Measurements from ENCODE around the gene ZNF177.

DNA sequence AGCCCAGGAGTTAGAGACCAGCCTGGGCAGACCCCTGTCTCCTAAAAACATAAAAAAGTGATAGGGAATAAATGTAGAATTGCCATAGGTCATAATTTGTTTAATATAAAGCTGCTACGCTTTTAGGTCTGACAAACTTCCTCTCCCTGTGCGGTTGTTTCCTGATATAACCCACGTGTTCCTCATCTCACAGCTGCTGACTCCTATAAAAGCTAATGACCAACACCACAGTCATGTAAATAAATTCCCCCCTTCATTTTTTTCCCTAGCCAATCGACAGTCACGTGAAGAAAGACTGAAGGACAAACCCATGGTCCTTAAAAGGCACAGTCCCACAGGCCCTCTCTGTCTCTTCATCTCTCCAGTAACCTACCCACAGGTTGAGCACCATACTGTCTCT is 45.0 kb downstream of the ZNF177 start:
- no peak for TF ChIP-seq POLR2A (IDR thresholded peaks at IDR 0.05)
- TF ChIP-seq, protein P1, sequence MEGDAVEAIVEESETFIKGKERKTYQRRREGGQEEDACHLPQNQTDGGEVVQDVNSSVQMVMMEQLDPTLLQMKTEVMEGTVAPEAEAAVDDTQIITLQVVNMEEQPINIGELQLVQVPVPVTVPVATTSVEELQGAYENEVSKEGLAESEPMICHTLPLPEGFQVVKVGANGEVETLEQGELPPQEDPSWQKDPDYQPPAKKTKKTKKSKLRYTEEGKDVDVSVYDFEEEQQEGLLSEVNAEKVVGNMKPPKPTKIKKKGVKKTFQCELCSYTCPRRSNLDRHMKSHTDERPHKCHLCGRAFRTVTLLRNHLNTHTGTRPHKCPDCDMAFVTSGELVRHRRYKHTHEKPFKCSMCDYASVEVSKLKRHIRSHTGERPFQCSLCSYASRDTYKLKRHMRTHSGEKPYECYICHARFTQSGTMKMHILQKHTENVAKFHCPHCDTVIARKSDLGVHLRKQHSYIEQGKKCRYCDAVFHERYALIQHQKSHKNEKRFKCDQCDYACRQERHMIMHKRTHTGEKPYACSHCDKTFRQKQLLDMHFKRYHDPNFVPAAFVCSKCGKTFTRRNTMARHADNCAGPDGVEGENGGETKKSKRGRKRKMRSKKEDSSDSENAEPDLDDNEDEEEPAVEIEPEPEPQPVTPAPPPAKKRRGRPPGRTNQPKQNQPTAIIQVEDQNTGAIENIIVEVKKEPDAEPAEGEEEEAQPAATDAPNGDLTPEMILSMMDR (IDR thresholded peaks at IDR 0.05), result no peak
